Activated CD4-positive, alpha-beta T cell treated with anti-CD3 and anti-CD28 coated beads for 24 hours (primary cell): ENCODE measurements around the gene C15orf61.
A peak's percentile ranks its signal among the peaks of the same experiment; 100 is the strongest.

Experiments
- DNase-seq, 2 donors: peaks; one replicate each; pipeline ENCODE4 v3.0.0-alpha.2; 2020; ENCODE audit warnings: low read depth in 2 of 2

The C15orf61 gene

GRCh38 chr15:67512933-67513714, 7.8 kb upstream of the C15orf61 start:
- no peak for DNase-seq

- no peak for DNase-seq
These were observed 5.8 kb upstream of the C15orf61 start for GRCh38 chr15:67515090-67515489.

- DNase-seq, result no peak
These were observed 5.4 kb upstream of the C15orf61 start for GRCh38 chr15:67515557-67515956.

- no peak for DNase-seq
These were observed 456 bp upstream of the C15orf61 start for GRCh38 chr15:67520321-67521028.

GRCh38 chr15:67521783-67522568, 1.0 kb downstream of the C15orf61 start:
- DNase-seq, result no peak

- DNase-seq, result no peak
These were observed 2.4 kb downstream of the C15orf61 start for GRCh38 chr15:67523330-67523729.

- no peak for DNase-seq
These were observed 3.3 kb downstream of the C15orf61 start for GRCh38 chr15:67524235-67524634.

- no peak for DNase-seq
These were observed 7.6 kb downstream of the C15orf61 start for GRCh38 chr15:67528513-67528912.

- no peak for DNase-seq
These were observed 10.5 kb downstream of the C15orf61 start for GRCh38 chr15:67531379-67531914.

GRCh38 chr15:67533873-67534272, 12.9 kb downstream of the C15orf61 start:
- DNase-seq, result no peak

- DNase-seq, result no peak
These were observed 13.4 kb downstream of the C15orf61 start for GRCh38 chr15:67534360-67534759.

GRCh38 chr15:67537771-67538170, 16.8 kb downstream of the C15orf61 start:
- DNase-seq, result no peak

- peak; percentile 74 to 78 for DNase-seq
These were observed 21.8 kb downstream of the C15orf61 start, which contains the start of gene MAP2K5 for GRCh38 chr15:67542420-67543347. Gene MAP2K5 (plus strand): TSS chr15:67542703. CDS start chr15:67543336, 633 bp downstream.

- no peak for DNase-seq
These were observed 22.4 kb downstream of the C15orf61 start for GRCh38 chr15:67543348-67543718.

- DNase-seq, result no peak
These were observed 23.5 kb downstream of the C15orf61 start for GRCh38 chr15:67544475-67544874.

GRCh38 chr15:67545864-67546263, 24.9 kb downstream of the C15orf61 start:
- DNase-seq, result no peak

- DNase-seq, result no peak
These were observed 26.1 kb downstream of the C15orf61 start for GRCh38 chr15:67547064-67547463.

GRCh38 chr15:67547836-67548235, 26.9 kb downstream of the C15orf61 start:
- DNase-seq, result no peak

GRCh38 chr15:67548236-67548852, 27.4 kb downstream of the C15orf61 start:
- DNase-seq, result no peak

GRCh38 chr15:67548862-67549651, 28.1 kb downstream of the C15orf61 start:
- DNase-seq, result no peak
